ENCODE measurements around the gene ATP10B.

GRCh38 chr5:160616712-160617497, 235.1 kb downstream of the ATP10B start:
- TF ChIP-seq TAF1 (IDR thresholded peaks at IDR 0.05; ENCODE audit: low read depth, low read length) (no peak), POLR2AphosphoS5 (IDR thresholded peaks at IDR 0.05; ENCODE audit: low read depth, low read length) (no peak), POLR2A (IDR thresholded peaks at IDR 0.05; ENCODE audit: low read depth, low read length) (no peak), SPI1 (IDR thresholded peaks at IDR 0.05; ENCODE audit: low read depth, low read length) (no peak)

All from GM12891 (cell line).